H1 (cell line): ENCODE results near the gene ESCO1. TPM values are rescaled to one million over a fixed set of nuclear protein-coding genes. Genes with fewer than 3 reads are reported as not detected.

Experiments used
- CTCF ChIA-PET: fragments of 300-600 bp; sonication (Branson Sonifier 250); formaldehyde crosslinking; loops from one replicate; lab custom pipeline; 2021; ENCODE audit not compliant: partially characterized antibody; lab: Charles Lee
- POLR2A ChIA-PET: fragments of 300-600 bp; sonication (Branson Sonifier 250); formaldehyde crosslinking; loops from one replicate; lab custom pipeline; 2021; ENCODE audit warnings: inconsistent platforms; ENCODE audit not compliant: partially characterized antibody; lab: Charles Lee
- DNase-seq, 2 experiments: peaks; one replicate each; pipeline versions ENCODE4 v3.0.0 to v3.0.0-alpha.2; 2010 to 2022; ENCODE audit warnings: low spot score in 2 of 2, low read depth in 1 of 2, mixed read lengths in 1 of 2
- FAIRE-seq: peaks from 2 replicates; lab custom pipeline; 2011; peaks lifted over from hg19 to GRCh38; lab: Jason Lieb, UNC
- H2AFZ ChIP-seq: 2 replicates; pipeline ENCODE4 v1.8.1; 2012; ENCODE audit warnings: low read length, inconsistent platforms
- H2AK5ac ChIP-seq: 2 replicates; pipeline ENCODE4 v1.6.1; 2013; ENCODE audit warnings: low read depth, low read length
- H2BK120ac ChIP-seq: replicated peaks from 2 replicates; pipeline ENCODE3; 2013; ENCODE audit warnings: low read depth, low read length, inconsistent platforms
- H2BK12ac ChIP-seq: 2 replicates; pipeline ENCODE4 v1.6.1; 2013; ENCODE audit warnings: low read depth, low read length
- H2BK15ac ChIP-seq: 2 replicates; pipeline ENCODE4 v1.6.1; 2013; ENCODE audit warnings: low read length
- H2BK20ac ChIP-seq: 2 replicates; pipeline ENCODE4 v1.6.1; 2013; ENCODE audit warnings: low read length
- H2BK5ac ChIP-seq: 2 replicates; pipeline ENCODE4 v1.6.1; 2013; ENCODE audit warnings: low read depth, low read length
- H3K14ac ChIP-seq: 2 replicates; pipeline ENCODE4 v1.6.1; 2013; ENCODE audit warnings: inconsistent platforms; ENCODE audit not compliant: insufficient read length
- H3K18ac ChIP-seq: 2 replicates; pipeline ENCODE4 v1.6.1; 2013; ENCODE audit warnings: low read length; ENCODE audit errors: extremely low read depth
- H3K23ac ChIP-seq: 2 replicates; pipeline ENCODE4 v1.6.1; 2013; ENCODE audit warnings: inconsistent platforms; ENCODE audit not compliant: insufficient read length
- H3K23me2 ChIP-seq: 2 replicates; pipeline ENCODE4 v1.6.1; 2013; ENCODE audit warnings: low read depth, low read length
- H3K27ac ChIP-seq: 2 replicates; pipeline ENCODE4 v1.6.1; 2011; ENCODE audit warnings: low read depth, low read length, inconsistent platforms
- H3K27me3 ChIP-seq, 4 experiments: replicated peaks in 1 of 4; 1 replicate in 1 of 4; 2 replicates in 3 of 4; pipeline versions ENCODE4 v1.6.1 to v1.8.1; 2011 to 2013; ENCODE audit warnings: low read length in 3 of 4, mild to moderate bottlenecking in 3 of 4, inconsistent platforms in 2 of 4, mixed read lengths in 2 of 4, moderate library complexity in 1 of 4; ENCODE audit not compliant: control insufficient read depth in 3 of 4, insufficient read depth in 3 of 4; ENCODE audit errors: extremely low read depth in 1 of 4
- H3K36me3 ChIP-seq, 4 experiments: 2 replicates each; pipeline versions ENCODE4 v1.6.1 to v1.8.1; 2011 to 2013; ENCODE audit warnings: mild to moderate bottlenecking in 4 of 4, low read length in 3 of 4, moderate library complexity in 2 of 4, control low read depth in 1 of 4, inconsistent platforms in 1 of 4; ENCODE audit not compliant: insufficient read depth in 4 of 4, control insufficient read depth in 2 of 4
- H3K4ac ChIP-seq: replicated peaks from 2 replicates; pipeline ENCODE3; 2013; ENCODE audit warnings: low read length, low read depth, mixed read lengths, inconsistent platforms; ENCODE audit not compliant: insufficient read length
- H3K4me1 ChIP-seq, 4 experiments: replicated peaks in 1 of 4; 1 replicate in 1 of 4; 2 replicates in 3 of 4; pipeline versions ENCODE4 v1.6.1 to v1.8.1; 2011 to 2013; ENCODE audit warnings: low read length in 3 of 4, inconsistent platforms in 2 of 4, mixed read lengths in 1 of 4; ENCODE audit not compliant: insufficient read depth in 4 of 4, control insufficient read depth in 3 of 4
- H3K4me2 ChIP-seq, 2 experiments: 2 replicates each; pipeline versions ENCODE4 v1.6.1 to v1.8.1; 2011 to 2013; ENCODE audit warnings: low read depth in 2 of 2, low read length in 2 of 2, control low read depth in 1 of 2, inconsistent platforms in 1 of 2, mild to moderate bottlenecking in 1 of 2; ENCODE audit not compliant: insufficient read depth in 1 of 2
- H3K4me3 ChIP-seq, 4 experiments: fragments of 200-600, 300-600 bp in 1 of 4; sonication (generic), shearing (Covaris generic), sonication (Bioruptor Twin) in 1 of 4; 2 replicates each; pipeline versions ENCODE4 v1.5.1 to v1.8.1; 2011 to 2016; ENCODE audit warnings: low read length in 4 of 4, low read depth in 3 of 4, control low read depth in 2 of 4, inconsistent platforms in 2 of 4, mild to moderate bottlenecking in 2 of 4, mixed read lengths in 1 of 4, moderate library complexity in 1 of 4; ENCODE audit not compliant: insufficient read depth in 2 of 4; ENCODE audit errors: extremely low read depth in 1 of 4
- H3K56ac ChIP-seq: replicated peaks from 2 replicates; pipeline ENCODE3; 2013; ENCODE audit warnings: low read depth, mild to moderate bottlenecking, mixed read lengths, low read length, inconsistent platforms; ENCODE audit not compliant: insufficient read length
- H3K79me1 ChIP-seq: 2 replicates; pipeline ENCODE4 v1.6.1; 2013; ENCODE audit warnings: low read depth, low read length, control low read depth
- H3K79me2 ChIP-seq, 2 experiments: 2 replicates each; pipeline versions ENCODE4 v1.6.1 to v1.8.1; 2012 to 2013; ENCODE audit warnings: low read length in 2 of 2, mild to moderate bottlenecking in 2 of 2, inconsistent platforms in 1 of 2; ENCODE audit not compliant: insufficient read depth in 2 of 2, control insufficient read depth in 1 of 2
- H3K9ac ChIP-seq, 4 experiments: replicated peaks in 1 of 4; 1 replicate in 1 of 4; 2 replicates in 3 of 4; pipeline versions ENCODE4 v1.6.1 to v1.8.1; 2011 to 2013; ENCODE audit warnings: low read depth in 3 of 4, low read length in 3 of 4, control low read depth in 2 of 4, mild to moderate bottlenecking in 2 of 4, moderate library complexity in 2 of 4, inconsistent platforms in 1 of 4; ENCODE audit errors: extremely low read depth in 1 of 4
- H3K9me3 ChIP-seq, 2 experiments: 2 replicates each; pipeline versions ENCODE4 v1.6.1 to v1.8.1; 2012 to 2013; ENCODE audit warnings: mild to moderate bottlenecking in 2 of 2, moderate library complexity in 2 of 2, control low read depth in 1 of 2, inconsistent platforms in 1 of 2, low read depth in 1 of 2, low read length in 1 of 2, mixed read lengths in 1 of 2; ENCODE audit not compliant: insufficient read depth in 2 of 2
- H4K20me1 ChIP-seq, 2 experiments: replicated peaks in 1 of 2; 2 replicates each; pipeline versions ENCODE3 to v1.8.1; 2011 to 2013; ENCODE audit warnings: inconsistent platforms in 2 of 2, low read length in 2 of 2, mild to moderate bottlenecking in 1 of 2; ENCODE audit not compliant: insufficient read depth in 2 of 2, control insufficient read depth in 1 of 2
- H4K5ac ChIP-seq: 2 replicates; pipeline ENCODE4 v1.6.1; 2013; ENCODE audit warnings: low read length, low read depth, mixed read lengths, inconsistent platforms; ENCODE audit not compliant: insufficient read length
- H4K8ac ChIP-seq: 2 replicates; pipeline ENCODE4 v1.8.0; 2013; ENCODE audit warnings: mild to moderate bottlenecking, moderate library complexity, low read length, inconsistent platforms; ENCODE audit not compliant: insufficient read depth; ENCODE audit errors: extremely low read depth
- H4K91ac ChIP-seq: replicated peaks from 2 replicates; pipeline ENCODE3; 2013; ENCODE audit warnings: low read length, mixed read lengths, inconsistent platforms; ENCODE audit not compliant: insufficient read length
- CHD1 ChIP-seq: IDR thresholded peaks from 2 replicates; pipeline ENCODE4 v1.6.1; 2012; ENCODE audit warnings: low read depth, low read length, improper control_type of control experiment
- GABPA ChIP-seq: IDR thresholded peaks from 2 replicates; pipeline ENCODE4 v1.6.1; 2011; ENCODE audit warnings: mild to moderate bottlenecking, low read length, moderate library complexity, borderline replicate concordance; ENCODE audit not compliant: insufficient read depth
- POLR2A ChIP-seq, 2 experiments: IDR thresholded peaks; 1 replicate in 1 of 2; 2 replicates in 1 of 2; pipeline ENCODE4 v1.6.1; 2011; ENCODE audit warnings: low read depth in 2 of 2, low read length in 2 of 2, mild to moderate bottlenecking in 2 of 2; ENCODE audit errors: control extremely low read depth in 1 of 2
- POU5F1 ChIP-seq: IDR thresholded peaks from 2 replicates; pipeline ENCODE4 v1.6.1; 2011; ENCODE audit warnings: low read depth, mild to moderate bottlenecking, low read length, moderate library complexity
- RNF2 ChIP-seq: fragments of 200-900, 300-1000 bp; sonication (generic); IDR thresholded peaks from 2 replicates; pipeline ENCODE4 v1.7.1; 2016; ENCODE audit warnings: borderline replicate concordance, low read depth, mild to moderate bottlenecking, antibody characterized with exemption, low read length; ENCODE audit not compliant: poor library complexity, severe bottlenecking; ENCODE audit errors: missing control alignments
- SP1 ChIP-seq: IDR thresholded peaks from 2 replicates; pipeline ENCODE4 v1.6.1; 2011; ENCODE audit warnings: low read depth, low read length
- WGBS, 2 experiments: shearing (Covaris generic) in 1 of 2; methylation state at CpG; one replicate each; pipeline versions ENCODE4 v1.1.6 to v1.1.7; 2013 to 2015; ENCODE audit warnings: low lambda C conversion rate in 2 of 2, mixed read lengths in 2 of 2, inconsistent platforms in 1 of 2, low coverage in 1 of 2, missing lambda C conversion rate in 1 of 2; ENCODE audit not compliant: insufficient replicate concordance in 2 of 2, insufficient coverage in 1 of 2, insufficient read length in 1 of 2; ENCODE audit errors: extremely low coverage in 1 of 2, missing lambda C conversion rate in 1 of 2; 5-methylcytosine and 5-hydroxymethylcytosine counted together
- polyA plus RNA-seq, 7 experiments: library from polyadenylated mRNA; depleted of rRNA in 3 of 7; stranded (reverse) in 5 of 7; unstranded in 2 of 7; fragments of >200 nt in 5 of 7; fragments of 200-250 nt in 2 of 7; gene quantifications; 1 replicate in 5 of 7; 2 replicates in 1 of 7; 4 replicates in 1 of 7; pipeline versions ENCODE4 v1.2.1 to v1.2.3, GENCODE V29; 2011 to 2013; ENCODE audit warnings: missing spikeins in 2 of 7, mixed read lengths in 2 of 7
- total RNA-seq: library from RNA; stranded (reverse); fragmentation: NEBNext Ultra II Directional; extraction: Animal tissue kit (Norgen Biotek cat#: 25700); gene quantifications from 2 replicates; pipeline ENCODE4 v1.2.1, GENCODE V29; 2021

Gene ESCO1
- total and polyA plus RNA-seq, 2 of the 8 experiments (the other 6 are each of a cell fraction or from before 2014, with no cell fraction given) = 5.8 to 48.3 TPM

- no peak for FAIRE-seq
- WGBS, 2 experiments = 94% methylated on average over 2 of the region's 2 CpGs; no CpG with 5 or more reads in 1 of the 2 experiments
Observed at GRCh38 chr18:21548647-21549046, 51.9 kb downstream of the ESCO1 start.

More at GRCh38 chr18:21548647-21549046, 51.9 kb downstream of the ESCO1 start:
- H3K4me2 ChIP-seq = no peak overlapping the region
- H3K4ac ChIP-seq = no peak overlapping the region
- H3K9me3 ChIP-seq = no peaks in the 10 kb centered on the region
- no peak overlapping the region for H3K4me3 ChIP-seq
- no peak overlapping the region for H4K5ac ChIP-seq
- DNase-seq = no peak
- H3K9ac ChIP-seq = no peak overlapping the region
- H4K91ac ChIP-seq = no peak overlapping the region
- H3K4me1 ChIP-seq = no peaks in the 10 kb centered on the region
- TF ChIP-seq POU5F1 (no peak), RNF2 (no peak), SP1 (no peak), GABPA (no peak), POLR2A (IDR thresholded peaks at IDR 0.05; ENCODE audit: control extremely low read depth in 1 of 2, low read depth in 2 of 2, low read length in 2 of 2) (no peak), CHD1 (no peak)
- no peak overlapping the region for H2BK120ac ChIP-seq
- POLR2A ChIA-PET = interaction anchor here (1.0 to 1.1 kb wide), 2 partner anchors 14 to 19 kb away, joined by 3 read pairs; no protein-coding TSS in a partner anchor
- H2BK15ac ChIP-seq = no peak overlapping the region
- H3K79me1 ChIP-seq = no peaks in the 10 kb centered on the region
- no peak overlapping the region for H4K8ac ChIP-seq
- no peak overlapping the region for H3K27ac ChIP-seq
- H3K23ac ChIP-seq = no peak overlapping the region
- no peak overlapping the region for H2BK12ac ChIP-seq
- no peak overlapping the region for H3K18ac ChIP-seq
- peaks cover 0 to 2% of the 10 kb centered on the region in 2 experiments for H4K20me1 ChIP-seq
- no peak overlapping the region for H2AFZ ChIP-seq
- no peaks in the 10 kb centered on the region for H3K79me2 ChIP-seq
- H3K27me3 ChIP-seq = no peaks in the 10 kb centered on the region
- no peak overlapping the region for H3K56ac ChIP-seq
- no peak overlapping the region for H2BK5ac ChIP-seq
- H3K14ac ChIP-seq = no peak overlapping the region
- CTCF ChIA-PET = interaction anchor here (0.6 to 1.2 kb wide), 3 partner anchors 13 to 57 kb away, joined by 3 to 4 read pairs (median 4); no protein-coding TSS in a partner anchor
- H2AK5ac ChIP-seq = no peak overlapping the region
- no peaks in the 10 kb centered on the region for H3K23me2 ChIP-seq
- H2BK20ac ChIP-seq = no peak overlapping the region
- H3K36me3 ChIP-seq = peaks cover 0 to 8% (median under 1%) of the 10 kb centered on the region in 4 experiments; a peak in 5 of 8 replicates
